ENCODE data around the gene TH. TPM values are rescaled to one million over a fixed set of nuclear protein-coding genes. Genes with fewer than 3 reads are reported as not detected.

Gene TH
- total RNA-seq, 1 donor from 2014 or later = not detected

DNA sequence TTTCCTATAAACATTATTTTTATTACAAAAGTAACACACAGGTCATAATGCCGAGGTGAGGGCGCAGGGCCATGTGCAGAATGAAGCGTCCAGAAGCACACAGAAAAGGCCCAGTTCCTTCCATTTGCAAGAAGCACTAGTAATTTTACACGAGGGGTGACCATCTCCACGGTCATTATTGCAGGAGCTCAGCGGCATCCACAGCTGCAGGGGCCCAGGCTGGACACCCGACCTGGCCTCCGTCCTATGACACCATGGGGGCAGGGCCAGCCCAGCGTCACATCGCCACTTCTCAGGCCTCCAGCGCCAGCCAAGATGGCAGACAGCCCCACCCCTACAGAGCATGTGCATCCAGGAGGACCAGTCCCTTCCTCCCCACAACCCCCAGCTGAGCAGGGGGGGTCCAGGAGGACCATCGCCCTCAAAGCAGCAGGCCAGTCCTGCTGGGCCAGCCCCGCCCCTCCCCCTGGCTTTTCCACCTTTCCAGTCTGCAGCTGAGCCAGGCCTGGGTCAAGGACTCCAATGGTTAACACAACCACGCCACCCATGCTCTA, 35.9 kb downstream of the TH start:
- H3K4me3 ChIP-seq (ENCODE audit: low read depth, low read length) = no peak overlapping the region
- peaks cover 87% of the 10 kb centered on the region for H3K27me3 ChIP-seq (ENCODE audit: control insufficient read depth, insufficient read depth, low read length)
- H3K36me3 ChIP-seq (ENCODE audit: control insufficient read depth, insufficient read depth, low read length) = no peaks in the 10 kb centered on the region
- TF ChIP-seq CTCF (IDR thresholded peaks at IDR 0.05; ENCODE audit: insufficient read depth, low read length, poor library complexity, severe bottlenecking) = no peak
- no peak for DNase-seq (ENCODE audit: low read depth)

DNA sequence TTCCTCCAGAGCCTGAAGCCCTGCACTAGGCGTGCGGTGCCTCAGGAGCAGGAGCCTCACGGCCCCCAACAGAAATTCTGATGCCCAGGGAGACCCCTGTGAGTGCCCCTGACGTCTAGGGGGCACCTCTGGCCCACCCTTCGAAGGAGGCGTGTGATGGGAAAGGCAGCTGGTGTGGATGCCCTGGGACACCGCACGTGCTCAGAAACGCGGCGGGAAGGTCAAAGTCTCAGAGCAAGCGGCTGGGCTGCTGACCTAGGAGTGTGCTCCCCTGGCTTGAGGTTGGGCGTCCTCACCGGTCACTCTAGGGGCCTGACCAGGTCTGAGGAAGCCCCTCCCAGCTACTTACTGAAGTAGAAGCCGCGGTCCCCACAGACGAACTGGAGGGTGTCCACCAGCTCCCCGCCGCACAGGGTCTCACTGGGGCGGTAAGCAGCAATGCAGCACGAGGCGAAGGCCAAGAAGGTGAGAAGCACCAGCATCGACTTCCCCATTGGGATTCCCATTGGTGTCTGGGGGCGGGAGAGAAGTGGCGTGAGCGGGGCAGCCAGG, 36.5 kb downstream of the TH start:
- H3K27me3 ChIP-seq (ENCODE audit: control insufficient read depth, insufficient read depth, low read length) = peaks cover 80% of the 10 kb centered on the region
- no peak overlapping the region for H3K4me3 ChIP-seq (ENCODE audit: low read depth, low read length)
- no peak for TF ChIP-seq CTCF (IDR thresholded peaks at IDR 0.05; ENCODE audit: insufficient read depth, low read length, poor library complexity, severe bottlenecking)
- DNase-seq (ENCODE audit: low read depth) = no peak
- H3K36me3 ChIP-seq (ENCODE audit: control insufficient read depth, insufficient read depth, low read length) = no peaks in the 10 kb centered on the region

DNA sequence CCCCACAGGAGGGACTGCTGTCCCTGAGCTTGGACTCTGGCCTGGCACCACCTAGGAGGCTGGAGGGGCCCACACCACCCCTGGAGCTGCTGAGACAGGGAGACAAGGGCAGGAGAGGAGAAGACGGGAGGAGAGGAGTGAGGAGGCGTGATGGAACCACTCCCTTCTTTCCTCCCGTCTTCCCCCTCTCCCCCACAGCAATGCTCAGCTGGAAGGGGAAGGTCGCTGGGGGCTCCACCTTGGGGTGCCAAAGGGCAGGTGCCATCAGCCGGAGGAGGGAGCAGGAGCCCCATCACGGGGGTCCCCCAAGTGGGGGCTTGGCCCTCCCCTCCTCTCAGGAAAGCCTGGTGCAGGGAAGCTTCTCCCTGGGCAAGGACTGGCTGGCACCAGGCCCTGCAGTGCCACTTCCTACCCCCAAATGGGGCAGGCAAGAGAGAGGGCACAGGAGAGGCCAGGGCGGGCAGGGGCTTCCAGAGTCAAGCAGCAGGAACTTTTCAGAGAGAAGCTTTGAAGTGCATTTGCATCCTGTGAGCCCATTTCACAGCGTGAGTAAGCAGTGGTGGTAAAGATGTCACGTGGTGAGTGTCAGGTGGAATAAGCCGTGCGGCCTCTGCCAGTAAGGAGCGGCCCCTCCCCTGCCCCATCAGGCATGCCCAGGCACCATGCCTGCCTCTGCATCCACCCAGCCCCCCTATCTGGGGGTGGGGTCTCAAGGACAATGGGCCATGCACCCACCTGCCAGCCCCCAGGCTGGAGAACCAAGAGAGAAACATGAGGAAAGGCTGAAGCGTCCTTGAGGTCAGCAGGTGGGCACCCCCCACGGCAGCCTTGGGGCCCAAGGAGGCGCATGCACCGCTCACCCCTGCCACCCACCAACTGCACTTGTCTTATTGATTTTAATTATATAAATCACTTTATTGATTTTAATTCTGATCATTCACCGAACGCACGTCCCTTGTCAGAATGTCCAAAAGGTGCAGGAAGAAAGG, 37.3 kb downstream of the TH start:
- Histone ChIP-seq H3K27me3 (ENCODE audit: control insufficient read depth, insufficient read depth, low read length) (peaks cover 74% of the 10 kb centered on the region), H3K4me3 (ENCODE audit: low read depth, low read length) (no peak overlapping the region), H3K36me3 (ENCODE audit: control insufficient read depth, insufficient read depth, low read length) (no peaks in the 10 kb centered on the region)
- TF ChIP-seq CTCF (IDR thresholded peaks at IDR 0.05; ENCODE audit: insufficient read depth, low read length, poor library complexity, severe bottlenecking) = no peak
- no peak for DNase-seq (ENCODE audit: low read depth)

DNA sequence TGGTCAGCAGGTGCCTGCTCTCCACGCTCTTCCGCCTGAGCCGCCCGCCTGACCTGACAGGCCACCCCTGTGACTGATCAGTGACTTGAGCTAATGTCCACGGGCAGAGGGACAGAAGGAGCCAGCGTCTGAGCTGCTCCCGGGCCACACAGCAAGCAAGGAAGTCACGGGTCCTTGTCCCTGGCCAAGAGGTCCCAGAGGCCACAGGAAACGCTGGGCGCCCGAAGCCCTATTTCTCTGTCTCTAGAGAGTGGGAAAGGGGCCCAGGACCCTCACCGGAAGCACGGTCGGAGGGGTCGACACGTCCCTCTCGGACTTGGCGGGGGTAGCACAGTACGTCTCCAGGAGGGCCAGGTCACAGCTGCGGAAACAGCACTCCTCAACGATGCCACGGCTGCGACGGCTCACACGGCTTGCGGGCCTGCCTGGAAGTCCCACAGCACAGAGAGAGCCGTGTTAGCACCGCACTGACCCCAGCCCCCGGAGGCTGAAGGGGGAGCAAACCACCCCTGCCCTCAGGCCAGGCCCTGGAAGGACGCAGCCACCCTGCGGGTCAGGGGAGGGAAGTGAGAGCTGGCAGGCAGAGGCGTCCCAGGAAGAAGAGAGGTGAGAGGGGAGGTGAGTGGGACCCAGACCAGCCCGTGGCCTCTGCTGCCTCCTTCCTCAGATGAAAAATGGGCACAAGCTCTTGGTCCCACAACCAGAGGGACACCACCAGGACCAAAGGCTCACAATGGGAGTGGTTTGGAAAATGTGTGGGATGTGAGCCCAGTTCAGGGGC, 38.2 kb downstream of the TH start:
- H3K4me3 ChIP-seq (ENCODE audit: low read depth, low read length) = no peak overlapping the region
- peaks cover 68% of the 10 kb centered on the region for H3K27me3 ChIP-seq (ENCODE audit: control insufficient read depth, insufficient read depth, low read length)
- TF ChIP-seq CTCF (IDR thresholded peaks at IDR 0.05; ENCODE audit: insufficient read depth, low read length, poor library complexity, severe bottlenecking) = no peak
- DNase-seq (ENCODE audit: low read depth) = no peak
- no peaks in the 10 kb centered on the region for H3K36me3 ChIP-seq (ENCODE audit: control insufficient read depth, insufficient read depth, low read length)

DNA sequence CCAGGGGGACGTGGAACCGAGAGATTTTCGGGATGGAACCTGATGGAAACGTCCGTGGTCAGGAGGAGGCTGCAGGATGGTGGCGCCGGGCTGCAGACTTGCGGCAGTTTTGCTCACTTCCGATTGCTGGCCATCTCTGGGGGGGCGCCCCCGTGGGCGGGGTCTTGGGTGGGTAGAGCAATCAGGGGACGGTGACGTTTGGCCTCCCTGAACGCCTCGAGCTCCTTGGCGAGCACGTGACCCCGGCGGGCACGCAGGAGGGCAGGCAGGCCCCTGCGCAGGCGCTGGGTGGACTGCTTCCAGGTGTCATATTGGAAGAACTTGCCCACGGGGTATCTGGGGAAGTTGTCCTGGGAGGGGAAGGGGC, 38.8 kb downstream of the TH start:
- no peak for TF ChIP-seq CTCF (IDR thresholded peaks at IDR 0.05; ENCODE audit: insufficient read depth, low read length, poor library complexity, severe bottlenecking)
- H3K36me3 ChIP-seq (ENCODE audit: control insufficient read depth, insufficient read depth, low read length) = no peaks in the 10 kb centered on the region
- peaks cover 65% of the 10 kb centered on the region for H3K27me3 ChIP-seq (ENCODE audit: control insufficient read depth, insufficient read depth, low read length)
- DNase-seq (ENCODE audit: low read depth) = no peak
- H3K4me3 ChIP-seq (ENCODE audit: low read depth, low read length) = no peak overlapping the region
